Stimulated activated CD8-positive, alpha-beta memory T cell treated with anti-CD3 and anti-CD28 coated beads, Interleukin-4, amount 100 ng/mL, for 24 hours (primary cell): ENCODE measurements around the gene HSF5.
"Not testable (repeated sequence)": the region's sequence is repeated elsewhere in the genome, so short reads cannot be mapped to it uniquely, and the experiment has no call there.

Experiments used
- DNase-seq: peaks from one replicate; pipeline ENCODE4 v3.0.0-alpha.2; 2020; ENCODE audit warnings: low read depth

Gene HSF5

GRCh38 chr17:58412961-58413586, 75.1 kb downstream of the HSF5 start:
- DNase-seq: no peak

- no peak for DNase-seq
Measured at GRCh38 chr17:58412064-58412703, 76.0 kb downstream of the HSF5 start.

- DNase-seq: no peak
Measured at GRCh38 chr17:58411408-58411894, 76.8 kb downstream of the HSF5 start.

- no peak for DNase-seq
Measured at GRCh38 chr17:58410714-58411407, 77.3 kb downstream of the HSF5 start.

- no peak for DNase-seq
Measured at GRCh38 chr17:58409432-58409831, 78.8 kb downstream of the HSF5 start.

- DNase-seq: no peak
Measured at GRCh38 chr17:58403311-58403710, 84.9 kb downstream of the HSF5 start.

- no peak for DNase-seq
Measured at GRCh38 chr17:58402679-58403078, 85.5 kb downstream of the HSF5 start.

- DNase-seq: no peak
Measured at GRCh38 chr17:58402047-58402446, 86.2 kb downstream of the HSF5 start.

- DNase-seq: no peak
Measured at GRCh38 chr17:58401287-58401686, 86.9 kb downstream of the HSF5 start.

GRCh38 chr17:58400826-58401225, 87.4 kb downstream of the HSF5 start:
- DNase-seq: no peak

- DNase-seq: no peak
Measured at GRCh38 chr17:58399974-58400373, 88.2 kb downstream of the HSF5 start.

GRCh38 chr17:58398574-58399266, 89.5 kb downstream of the HSF5 start:
- DNase-seq: no peak

GRCh38 chr17:58397421-58397820, 90.8 kb downstream of the HSF5 start:
- not testable (repeated sequence) for DNase-seq

GRCh38 chr17:58396173-58396572, 92.0 kb downstream of the HSF5 start:
- DNase-seq: no peak

- no peak for DNase-seq
Measured at GRCh38 chr17:58394534-58395223, 93.5 kb downstream of the HSF5 start.

GRCh38 chr17:58391302-58391984, 96.8 kb downstream of the HSF5 start:
- no peak for DNase-seq

- DNase-seq: no peak
Measured at GRCh38 chr17:58390884-58391283, 97.3 kb downstream of the HSF5 start.

- no peak for DNase-seq
Measured at GRCh38 chr17:58388302-58389190, 99.7 kb downstream of the HSF5 start.

GRCh38 chr17:58387834-58388233, 100.4 kb downstream of the HSF5 start:
- DNase-seq: no peak

GRCh38 chr17:58386708-58387107, 101.5 kb downstream of the HSF5 start:
- no peak for DNase-seq
